NCI-H510A treated with DMSO at 0.1 percent for 48 hours (cell line): Measurements from ENCODE around the gene ALS2.
"Not testable (repeated sequence)": the region's sequence is repeated elsewhere in the genome, so short reads cannot be mapped to it uniquely, and the experiment has no call there.

Source experiments
- DNase-seq: peaks from one replicate; lab custom pipeline; 2025; lab: John Stamatoyannopoulos, UW

ALS2 gene

GRCh38 chr2:201793631-201794030 lies 12.9 kb upstream of the ALS2 start:
- no peak for DNase-seq

GRCh38 chr2:201790989-201791388 lies 10.3 kb upstream of the ALS2 start:
- no peak for DNase-seq

GRCh38 chr2:201790291-201790690 lies 9.6 kb upstream of the ALS2 start:
- DNase-seq: no peak

- no peak for DNase-seq
Observed at GRCh38 chr2:201789395-201789794, 8.7 kb upstream of the ALS2 start.

- no peak for DNase-seq
Observed at GRCh38 chr2:201788371-201788770, 7.6 kb upstream of the ALS2 start.

DNA sequence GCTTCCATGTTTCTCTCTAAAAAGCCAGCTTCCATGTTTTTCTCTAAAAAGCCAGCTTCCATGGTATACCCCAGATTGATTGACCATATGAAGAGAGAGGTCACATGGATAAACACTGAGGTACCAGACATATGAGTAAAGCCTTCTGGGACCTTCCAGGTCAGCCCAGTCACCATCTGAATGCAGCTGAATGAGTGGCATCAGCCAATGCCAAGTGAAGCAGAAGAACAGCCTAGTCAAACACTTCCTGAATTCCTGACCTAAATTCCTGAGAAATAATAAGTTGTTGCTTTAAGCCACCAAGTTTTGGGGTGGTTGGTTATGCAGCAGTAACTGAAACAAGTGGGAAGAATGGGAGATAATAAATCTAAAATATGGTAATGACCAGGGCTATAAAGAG lies 5.7 kb upstream of the ALS2 start:
- no peak for DNase-seq

DNA sequence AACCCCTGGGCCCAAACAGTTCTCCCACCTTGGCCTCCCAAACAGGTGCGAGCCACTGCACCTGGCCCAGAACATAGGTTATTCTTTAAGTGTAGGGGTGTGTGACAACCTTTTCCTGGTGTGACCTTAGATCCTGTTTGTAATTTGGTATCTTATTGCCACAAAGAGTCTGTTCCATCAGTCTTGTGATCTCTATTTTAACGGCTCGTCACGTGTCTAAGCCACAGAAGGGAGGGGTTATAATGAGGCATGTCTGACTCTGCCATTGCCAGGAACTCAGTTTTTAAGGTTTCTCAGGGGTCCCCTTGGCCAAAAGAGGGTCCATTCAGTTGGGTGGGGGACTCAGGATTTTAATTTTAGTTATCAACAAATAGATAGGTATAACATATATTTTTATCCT lies 4.4 kb upstream of the ALS2 start:
- no peak for DNase-seq

- DNase-seq: no peak
Observed at GRCh38 chr2:201784563-201784962, 3.8 kb upstream of the ALS2 start.

- DNase-seq: peak; percentile 22
Observed at GRCh38 chr2:201781557-201782051, 871 bp upstream of the ALS2 start.

GRCh38 chr2:201779901-201780673 lies 646 bp downstream of the ALS2 start:
- peak; percentile 48 for DNase-seq

DNA sequence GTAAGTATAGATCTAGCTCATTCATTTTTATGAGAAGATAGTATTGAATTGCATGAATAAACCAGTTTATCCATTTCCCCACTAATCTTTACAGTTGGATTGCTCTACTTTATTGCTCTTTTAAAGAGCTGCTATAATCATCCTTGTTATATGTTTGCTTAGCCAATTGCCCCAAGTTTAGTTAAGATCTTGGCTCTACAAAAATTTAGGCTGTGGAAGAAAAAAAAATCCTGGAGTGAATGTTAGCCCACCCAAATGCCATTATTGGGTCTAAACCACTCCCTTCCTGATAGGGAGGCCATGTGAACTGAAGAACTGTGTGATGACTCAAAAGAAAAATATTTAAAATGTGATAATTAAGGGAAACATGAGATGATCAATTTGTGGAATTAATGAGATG lies 2.9 kb downstream of the ALS2 start:
- DNase-seq: no peak

GRCh38 chr2:201777043-201777442 lies 3.7 kb downstream of the ALS2 start:
- no peak for DNase-seq

DNA sequence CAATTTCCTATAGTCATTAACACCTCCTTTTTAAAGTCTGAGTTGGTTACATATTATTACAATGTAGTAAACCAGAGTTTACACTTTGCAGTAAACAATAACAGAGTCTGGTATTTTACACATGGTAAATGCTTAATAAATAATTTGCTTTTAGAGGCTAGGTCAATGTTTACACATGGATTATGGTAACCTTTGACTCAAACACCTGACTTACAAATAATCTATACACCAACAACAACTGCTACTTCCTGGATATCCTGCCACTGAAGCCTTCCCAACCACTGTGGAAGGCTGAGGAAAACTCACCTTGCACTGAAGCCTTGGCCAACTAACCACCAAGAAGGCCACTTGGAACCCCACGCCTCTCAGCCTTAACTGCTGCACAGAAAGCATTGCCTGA lies 5.4 kb downstream of the ALS2 start:
- DNase-seq: no peak

DNA sequence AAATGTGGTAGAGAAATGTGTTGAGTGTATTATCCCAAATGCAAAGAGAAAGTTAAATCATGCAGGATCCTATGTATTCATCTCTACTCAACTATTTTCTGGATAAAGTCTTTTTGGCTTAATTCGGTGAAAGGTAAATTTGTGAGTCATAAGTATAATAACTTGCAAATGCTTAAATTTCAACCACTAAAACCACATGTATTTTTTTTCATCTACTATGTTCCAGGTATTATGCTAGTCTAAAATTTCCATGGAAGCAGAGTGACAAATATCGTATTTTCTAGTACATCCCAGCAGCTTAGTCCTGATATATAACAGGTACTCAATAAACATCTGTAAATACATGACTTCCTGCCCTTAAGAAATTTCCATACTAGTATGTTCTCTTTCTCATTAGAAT lies 6.2 kb downstream of the ALS2 start:
- no peak for DNase-seq

- DNase-seq: no peak
Observed at GRCh38 chr2:201773990-201774389, 6.7 kb downstream of the ALS2 start.

DNA sequence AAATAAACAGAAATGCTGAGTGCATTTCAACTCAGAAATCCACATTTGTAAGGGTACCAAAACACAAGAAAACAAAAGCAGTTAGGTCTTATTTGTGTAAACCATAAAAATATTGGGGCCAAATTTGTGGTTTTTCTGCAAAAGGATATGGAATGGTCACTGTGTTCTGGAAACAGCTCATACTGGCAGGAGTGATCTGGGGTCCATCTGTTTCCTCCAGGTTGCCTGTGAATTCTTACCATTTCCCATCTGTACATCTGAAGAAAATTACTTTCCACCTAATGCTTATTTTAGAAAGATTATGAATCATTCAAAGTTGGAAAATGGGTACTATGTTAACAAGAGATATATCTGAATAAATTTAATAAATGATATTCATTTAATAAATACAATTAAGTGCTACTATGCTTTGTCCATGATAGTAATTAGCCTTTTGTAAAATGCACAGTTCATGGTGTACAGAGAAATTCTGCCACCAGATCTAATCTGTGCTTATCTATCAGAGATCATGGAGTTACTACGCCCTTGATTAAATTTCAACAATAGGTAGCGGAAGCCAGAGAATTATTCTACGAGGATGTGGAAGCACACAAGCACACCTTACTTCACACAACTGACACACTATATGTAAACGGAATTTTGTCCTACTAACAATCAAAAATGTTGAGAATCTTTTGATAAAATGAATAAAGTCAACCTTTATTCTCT lies 10.9 kb downstream of the ALS2 start:
- DNase-seq: no peak

GRCh38 chr2:201768918-201769317 lies 11.8 kb downstream of the ALS2 start:
- DNase-seq: no peak

GRCh38 chr2:201765799-201766198 lies 14.9 kb downstream of the ALS2 start:
- no peak for DNase-seq

DNA sequence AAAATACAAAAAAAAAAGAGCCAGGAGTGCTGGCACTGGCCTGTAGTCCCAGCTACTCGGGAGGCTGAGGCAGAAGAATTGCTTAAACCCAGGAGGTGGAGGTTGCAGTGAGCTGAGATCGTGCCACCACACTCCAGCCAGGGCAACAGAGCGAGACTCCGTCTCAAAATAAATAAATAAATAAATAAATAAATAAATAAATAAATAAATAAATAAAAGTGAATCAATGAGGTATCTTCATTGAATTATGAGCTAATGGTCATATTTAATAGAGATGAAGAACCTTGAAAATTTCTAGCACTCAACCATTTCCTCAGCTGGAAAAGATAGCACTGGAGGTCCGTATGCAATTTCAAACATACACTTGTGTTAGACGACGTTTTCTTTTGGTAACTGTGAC lies 16.3 kb downstream of the ALS2 start:
- not testable (repeated sequence) for DNase-seq

GRCh38 chr2:201761101-201761500 lies 19.6 kb downstream of the ALS2 start:
- DNase-seq: no peak

DNA sequence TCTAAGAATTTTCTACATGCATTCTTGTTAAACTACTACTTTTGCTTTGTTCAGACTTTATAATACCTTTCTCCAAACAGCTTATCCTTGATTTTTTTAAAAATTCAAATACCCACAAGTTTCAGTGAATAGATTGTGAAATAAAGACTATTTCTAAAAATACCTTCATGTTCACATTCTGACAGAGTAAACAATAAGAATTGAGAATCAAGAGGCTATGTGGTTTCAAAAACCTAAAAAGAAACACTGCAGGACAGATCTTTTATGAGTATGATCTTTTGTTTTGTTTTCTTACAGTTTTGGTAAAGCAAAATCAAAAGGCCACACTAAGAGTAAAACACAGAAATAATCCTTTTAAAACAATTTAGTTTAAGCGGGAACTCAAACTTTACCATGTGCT lies 21.2 kb downstream of the ALS2 start:
- DNase-seq: no peak

- no peak for DNase-seq
Observed at GRCh38 chr2:201758873-201759272, 21.9 kb downstream of the ALS2 start.

DNA sequence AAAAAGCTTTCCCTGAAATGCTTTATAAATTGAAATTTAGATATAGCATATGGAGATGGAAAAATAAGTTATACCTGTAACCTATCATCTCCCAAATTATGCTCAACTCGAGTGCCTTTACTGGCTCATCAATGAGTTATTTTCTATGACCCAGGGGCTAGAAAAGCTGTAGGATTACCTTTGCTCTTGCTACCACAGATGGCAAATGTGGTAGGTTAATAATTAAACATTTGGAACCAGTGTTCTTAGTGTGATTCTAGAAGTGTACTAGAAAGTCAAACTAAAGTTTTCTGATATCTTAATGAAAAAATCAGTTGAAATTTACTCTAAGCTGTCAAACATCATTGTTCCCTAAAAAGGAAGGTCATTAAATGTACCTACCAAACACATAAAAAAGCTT lies 22.5 kb downstream of the ALS2 start:
- DNase-seq: no peak
